HG03342 (cell line): ENCODE measurements around the gene TEX52.

Source experiments
- ATAC-seq: cut with Tn5 transposase; IDR thresholded peaks from one replicate; pipeline ENCODE4 v1.9.1; 2021; ENCODE audit warnings: mild to moderate bottlenecking, moderate library complexity; ENCODE audit not compliant: unreplicated experiment

TEX52 gene

GRCh38 chr12:2801044-2801783, 55.6 kb downstream of the TEX52 start:
- no peak for ATAC-seq

GRCh38 chr12:2800046-2800570, 56.7 kb downstream of the TEX52 start:
- ATAC-seq, result no peak
